Heart right ventricle (tissue), 16 donors: ENCODE data around the gene GFPT2. TPM values are rescaled to one million over a fixed set of nuclear protein-coding genes. Genes with fewer than 3 reads are reported as not detected.

Experiments
- ATAC-seq, 8 donors: fragments of 200-7000 bp; cut with Tn5 transposase; one replicate each; pipeline ENCODE4 v1.9.1; 2020; ENCODE audit warnings: mild to moderate bottlenecking in 8 of 8, moderate library complexity in 8 of 8, moderate number of reproducible peaks in 1 of 8
- DNase-seq, 2 donors: peaks; one replicate each; pipeline ENCODE4 v3.0.0-alpha.2; 2020
- H3K27ac ChIP-seq, 10 donors: fragments of 200-600 bp; sonication (generic) in 2 of 10; one replicate each; pipeline versions ENCODE4 v1.5.0 to v1.8.0; 2020 to 2022; ENCODE audit warnings: mild to moderate bottlenecking in 3 of 10
- H3K27me3 ChIP-seq, 7 donors: fragments of 200-600 bp; one replicate each; pipeline ENCODE4 v1.8.0; 2021 to 2022; ENCODE audit warnings: mild to moderate bottlenecking in 2 of 7
- H3K36me3 ChIP-seq, 9 donors: fragments of 200-600 bp; sonication (generic) in 1 of 9; one replicate each; pipeline versions ENCODE4 v1.5.0 to v1.8.0; 2020 to 2022; ENCODE audit warnings: mild to moderate bottlenecking in 2 of 9
- H3K4me1 ChIP-seq, 9 donors: fragments of 200-600 bp; sonication (generic) in 1 of 9; one replicate each; pipeline versions ENCODE4 v1.5.0 to v1.8.0; 2020 to 2022; ENCODE audit warnings: mild to moderate bottlenecking in 4 of 9
- H3K4me3 ChIP-seq, 10 donors: fragments of 200-600 bp; sonication (generic) in 2 of 10; one replicate each; pipeline versions ENCODE4 v1.5.0 to v1.8.0; 2020 to 2022; ENCODE audit warnings: mild to moderate bottlenecking in 7 of 10, moderate library complexity in 2 of 10
- H3K9me3 ChIP-seq, 11 donors: fragments of 200-600 bp in 10 of 11; sonication (generic) in 2 of 11; one replicate each; pipeline versions ENCODE4 v1.5.0 to v1.8.0; 2013 to 2022; ENCODE audit warnings: mild to moderate bottlenecking in 2 of 11, control low read depth in 1 of 11, moderate library complexity in 1 of 11
- WGBS, 2 donors: extraction: QIAGEN DNeasy Blood & Tissue Kit; methylation state at CpG; one replicate each; pipeline ENCODE4 v1.1.7; 2013; ENCODE audit warnings: inconsistent platforms in 1 of 2; 5-methylcytosine and 5-hydroxymethylcytosine counted together
- intact Hi-C, 10 donors: fragments of 100-400 bp; cut with DNase I; formaldehyde crosslinking; loops; one replicate each; pipeline versions ENCODE4 v1.11.1 to v1.14.2; 2022
- polyA plus RNA-seq, 2 donors: library from polyadenylated mRNA; stranded (reverse); fragments of 200-250 nt; gene quantifications; one replicate each; pipeline ENCODE4 v1.2.3, GENCODE V29; 2013
- total RNA-seq, 10 donors: library from RNA; stranded (reverse); fragmentation: NEBNext Ultra II Directional in 3 of 10; extraction: Animal tissue kit (Norgen Biotek cat#: 25700) in 3 of 10; gene quantifications; one replicate each; pipeline versions ENCODE4 v1.2.1 to v1.2.4, GENCODE V29; 2021 to 2023
- TF ChIP-seq, protein P1 (sequence below), 9 donors: fragments of 200-600 bp; sonication (generic) in 2 of 9; IDR thresholded peaks; one replicate each; pipeline versions ENCODE4 v1.5.0 to v1.8.0; 2021 to 2022; ENCODE audit warnings: antibody characterized with exemption in 9 of 9, mild to moderate bottlenecking in 5 of 9, moderate library complexity in 1 of 9
- donor health status: Arrhythmogenic right ventricular cardiomyopathy.
- donor health status: ischemic (EF 13 %, LVEDD 7.1; RV severe dilation, severe dysfunction).
- donor health status: healthy with polysubstance abuse.
- donor health status: DM: no; HTN: yes; CAD: no.
- donor health status: DM: no; HTN: no; CAD: no.
- donor health status: ischemic (EF 25% LVEDD 6.9; RV normal size, moderate dysfunction).
- donor health status: ischemic (EF 25% LVEDD 5.7; RV mildly dilated, moderate dysfunction).
- donor health status: healthy.
- donor health status: DM: yes; HTN: yes; CAD: no.
- donor health status: Ischemic cardiomyopathy.
- donor health status: ischemic (EF 35%, LVEDD 5.7; RV mildly dilated, moderate dysfunction).
- donor health status: nonischemic (EF 11% LVEDD 7.7; RV severe dilation, severe dysfunction).
- donor health status: DM: yes; HTN: yes; CAD: no.
- donor health status: PGD.
- donor health status: ischemic (EF 29% LVEDD 5.4; RV normal size, mild dysfunction).
- donor health status: nonischemic (EF 23%, LVEDD 6.1; RV moderate dilation, normal function).

Gene GFPT2
- total and polyA plus RNA-seq, 12 donors: 2.5 to 19.4 (median 6.9) TPM

DNA sequence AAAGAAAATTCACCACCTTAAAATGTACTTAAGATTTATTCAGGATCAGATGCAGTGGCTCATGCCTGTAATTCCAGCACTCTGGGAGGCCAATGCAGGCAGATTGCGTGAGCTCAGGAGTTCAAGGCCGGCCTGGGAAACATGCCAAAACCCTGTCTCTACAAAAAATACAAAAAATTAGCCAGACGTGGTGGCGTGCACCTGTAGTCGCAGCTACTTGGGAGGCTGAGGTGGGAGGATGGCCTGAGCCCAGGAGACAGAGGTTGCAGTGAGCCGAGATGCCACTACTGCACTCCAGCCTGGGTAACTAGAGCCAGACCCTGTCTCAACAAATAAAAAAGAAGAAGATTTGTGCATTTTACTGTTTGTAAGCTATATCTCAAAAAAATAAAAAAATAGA is 34.7 kb upstream of the GFPT2 start:
- ATAC-seq (no peak), DNase-seq (no peak)
- Histone ChIP-seq H3K27ac (no peak overlapping the region), H3K4me3 (no peak overlapping the region), H3K9me3 (no peaks in the 10 kb centered on the region), H3K27me3 (peaks cover 0 to 11% (median 0%) of the 10 kb centered on the region in 7 donors), H3K4me1 (no peaks in the 10 kb centered on the region), H3K36me3 (no peaks in the 10 kb centered on the region)
- TF ChIP-seq, protein P1, sequence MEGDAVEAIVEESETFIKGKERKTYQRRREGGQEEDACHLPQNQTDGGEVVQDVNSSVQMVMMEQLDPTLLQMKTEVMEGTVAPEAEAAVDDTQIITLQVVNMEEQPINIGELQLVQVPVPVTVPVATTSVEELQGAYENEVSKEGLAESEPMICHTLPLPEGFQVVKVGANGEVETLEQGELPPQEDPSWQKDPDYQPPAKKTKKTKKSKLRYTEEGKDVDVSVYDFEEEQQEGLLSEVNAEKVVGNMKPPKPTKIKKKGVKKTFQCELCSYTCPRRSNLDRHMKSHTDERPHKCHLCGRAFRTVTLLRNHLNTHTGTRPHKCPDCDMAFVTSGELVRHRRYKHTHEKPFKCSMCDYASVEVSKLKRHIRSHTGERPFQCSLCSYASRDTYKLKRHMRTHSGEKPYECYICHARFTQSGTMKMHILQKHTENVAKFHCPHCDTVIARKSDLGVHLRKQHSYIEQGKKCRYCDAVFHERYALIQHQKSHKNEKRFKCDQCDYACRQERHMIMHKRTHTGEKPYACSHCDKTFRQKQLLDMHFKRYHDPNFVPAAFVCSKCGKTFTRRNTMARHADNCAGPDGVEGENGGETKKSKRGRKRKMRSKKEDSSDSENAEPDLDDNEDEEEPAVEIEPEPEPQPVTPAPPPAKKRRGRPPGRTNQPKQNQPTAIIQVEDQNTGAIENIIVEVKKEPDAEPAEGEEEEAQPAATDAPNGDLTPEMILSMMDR (IDR thresholded peaks at IDR 0.05): no peak
- WGBS, 2 donors: 90 to 95% methylated on average over 6 of the region's 6 CpGs
- intact Hi-C loops: no loop called here

DNA sequence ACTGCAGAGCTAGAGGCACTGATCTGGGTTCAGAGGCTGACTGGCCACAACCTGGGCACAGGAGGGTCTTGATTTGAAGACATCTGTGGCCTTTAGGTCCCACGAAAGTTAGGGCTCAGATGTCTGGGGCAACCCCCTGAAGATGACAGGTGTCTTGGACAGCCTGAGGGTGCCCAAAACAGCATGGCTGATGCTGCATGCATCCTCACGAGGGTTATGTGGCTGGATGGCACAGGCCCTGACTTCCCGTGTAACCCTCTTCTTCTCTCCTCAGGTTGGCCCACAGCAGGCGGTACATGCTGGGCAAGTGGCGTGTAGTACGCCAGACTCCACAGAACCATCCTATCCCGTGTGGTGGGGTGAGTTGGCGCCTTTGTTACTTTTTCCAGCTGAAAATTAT is 29.8 kb upstream of the GFPT2 start:
- intact Hi-C loops: no loop called here
- no peak for ATAC-seq
- TF ChIP-seq, protein P1 (IDR thresholded peaks at IDR 0.05): no peak
- WGBS, 2 donors: 94 to 96% methylated on average over 8 of the region's 8 CpGs
- DNase-seq: no peak
- Histone ChIP-seq H3K27me3 (peaks cover 0 to 20% (median 8%) of the 10 kb centered on the region in 7 donors), H3K36me3 (no peaks in the 10 kb centered on the region), H3K27ac (no peak overlapping the region), H3K4me3 (no peak overlapping the region), H3K9me3 (no peaks in the 10 kb centered on the region), H3K4me1 (no peaks in the 10 kb centered on the region)

DNA sequence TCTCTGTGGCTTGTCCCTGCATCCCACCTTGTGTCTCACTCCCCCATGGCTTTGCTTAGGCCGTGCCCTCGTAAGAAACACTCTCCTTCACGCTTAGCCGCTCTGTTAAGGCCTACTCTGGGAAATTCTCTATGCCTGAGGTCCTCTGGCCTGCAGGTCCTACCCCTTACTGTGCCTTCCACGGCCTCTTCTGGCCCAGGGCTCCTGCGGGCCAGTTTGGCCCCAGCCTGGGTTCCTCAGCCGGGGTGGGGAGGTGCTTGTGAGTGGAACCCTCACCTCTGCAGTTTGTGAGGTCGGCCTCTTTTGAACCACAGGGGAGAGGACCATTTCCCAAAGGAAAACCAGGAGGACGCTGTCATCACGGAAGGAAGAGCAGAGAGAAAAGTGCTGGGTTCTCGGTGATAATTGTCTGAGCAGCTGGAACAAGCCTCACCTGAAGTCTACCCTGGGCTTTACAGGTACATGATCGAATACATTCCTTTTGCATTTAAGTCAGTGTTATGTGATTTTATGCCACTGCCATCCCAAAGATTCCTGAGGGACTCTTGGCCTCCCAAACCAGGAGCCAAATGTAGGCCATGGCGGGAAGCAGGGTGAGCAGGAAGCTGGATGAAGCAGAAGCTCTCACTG is 28.8 kb upstream of the GFPT2 start:
- ATAC-seq: no peak
- Histone ChIP-seq H3K27me3 (peaks cover 0 to 20% (median 8%) of the 10 kb centered on the region in 7 donors), H3K9me3 (no peaks in the 10 kb centered on the region), H3K4me1 (no peaks in the 10 kb centered on the region), H3K36me3 (no peaks in the 10 kb centered on the region), H3K27ac (no peak overlapping the region), H3K4me3 (no peak overlapping the region)
- 91 to 92% methylated on average over 13 of the region's 13 CpGs for WGBS, 2 donors
- DNase-seq: no peak
- TF ChIP-seq, protein P1 (IDR thresholded peaks at IDR 0.05): no peak
- intact Hi-C loops: no loop called here

- WGBS, 2 donors: 44 to 48% methylated on average over 4 of the region's 4 CpGs
- intact Hi-C loops: no loop called here
- DNase-seq (no peak), ATAC-seq (peak in 1 of 8 donors; percentile 23)
- H3K4me3 ChIP-seq: no peak overlapping the region
- TF ChIP-seq, protein P1 (IDR thresholded peaks at IDR 0.05): no peak
- H3K27ac ChIP-seq: no peak overlapping the region
- H3K4me1 ChIP-seq: no peaks in the 10 kb centered on the region
- no peaks in the 10 kb centered on the region for H3K36me3 ChIP-seq
- peaks cover 0 to 20% (median 8%) of the 10 kb centered on the region in 7 donors for H3K27me3 ChIP-seq
- no peaks in the 10 kb centered on the region for H3K9me3 ChIP-seq
These were observed 28.3 kb upstream of the GFPT2 start for GRCh38 chr5:180381428-180381827.
